ENCODE measurements around the gene ADPRH.

ADPRH gene

DNA sequence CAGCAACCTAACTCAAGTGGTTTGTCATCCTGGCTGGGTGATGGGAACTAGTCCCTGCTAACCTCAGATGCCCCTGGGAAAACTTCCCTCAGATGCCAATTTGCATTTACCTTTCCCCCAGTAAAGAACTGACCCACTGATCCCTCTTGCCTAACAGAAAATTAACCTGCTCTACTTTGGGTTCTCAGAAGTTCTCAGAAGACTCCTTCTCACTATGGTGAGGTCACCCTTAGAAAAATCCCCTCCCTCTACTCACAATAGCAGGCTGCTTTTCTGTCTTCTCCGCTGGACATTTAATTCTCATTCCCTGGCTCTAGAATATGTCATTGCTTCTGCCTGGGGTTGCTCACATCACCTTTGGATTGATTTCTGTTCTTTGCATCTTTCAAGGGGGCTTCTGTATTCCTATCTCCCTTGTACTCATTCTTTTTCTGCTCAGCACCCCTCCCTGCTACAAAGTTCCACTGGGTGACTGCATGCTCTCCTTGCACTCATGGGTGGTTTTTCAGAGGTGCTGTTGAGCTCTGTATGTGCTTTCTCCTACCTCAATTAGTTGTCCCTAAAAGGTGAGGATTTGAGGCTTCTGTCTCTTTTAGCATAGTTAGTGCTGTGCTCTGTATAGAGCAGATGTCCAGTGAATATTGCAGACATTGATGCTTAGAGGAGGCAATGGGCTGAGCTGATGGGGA lies 19.3 kb downstream of the ADPRH start:
- DNase-seq: no peak

GRCh38 chr3:119599558-119600174 lies 20.4 kb downstream of the ADPRH start:
- no peak for DNase-seq

- DNase-seq: no peak
These were observed 21.4 kb downstream of the ADPRH start for GRCh38 chr3:119600732-119601131.

- no peak for DNase-seq
These were observed 21.9 kb downstream of the ADPRH start for GRCh38 chr3:119601154-119601553.

DNA sequence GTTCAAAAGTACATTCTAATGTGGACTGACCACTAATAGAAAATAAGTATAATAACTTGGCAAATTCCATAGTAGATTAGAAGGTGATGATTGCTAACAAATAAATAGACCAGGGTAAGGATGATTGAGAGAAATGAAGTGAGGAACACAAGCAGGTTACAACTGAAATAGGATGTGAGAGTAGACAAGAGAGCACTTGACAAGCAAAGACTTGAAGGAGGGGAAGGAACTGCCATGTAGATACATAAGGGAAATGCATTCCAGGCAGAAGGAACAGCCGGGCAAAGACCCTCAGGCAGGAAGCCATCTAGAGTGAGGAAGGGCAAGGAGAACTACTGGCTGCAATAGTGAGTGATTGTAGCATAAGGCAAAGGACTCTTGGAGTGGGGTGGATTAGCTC lies 23.4 kb downstream of the ADPRH start:
- no peak for DNase-seq

DNA sequence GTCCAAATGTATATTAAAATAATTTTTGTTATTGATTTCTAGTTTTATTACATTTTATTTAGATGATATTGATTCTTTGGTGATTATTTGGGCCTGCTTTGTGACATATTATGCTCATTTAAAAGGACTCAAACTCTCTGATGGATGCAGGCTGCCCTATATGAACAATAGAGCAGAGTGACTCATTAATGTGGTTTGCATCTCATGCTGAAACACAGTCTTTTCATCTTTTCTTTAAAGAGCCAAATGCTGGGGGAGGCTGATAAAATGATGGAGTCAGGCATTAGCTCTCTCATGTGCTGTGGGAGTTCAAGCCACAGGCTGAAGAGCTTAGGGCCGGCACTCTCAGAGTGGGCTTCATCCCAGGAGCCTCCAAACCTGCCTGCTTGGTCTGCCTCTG lies 25.6 kb downstream of the ADPRH start:
- no peak for DNase-seq

DNA sequence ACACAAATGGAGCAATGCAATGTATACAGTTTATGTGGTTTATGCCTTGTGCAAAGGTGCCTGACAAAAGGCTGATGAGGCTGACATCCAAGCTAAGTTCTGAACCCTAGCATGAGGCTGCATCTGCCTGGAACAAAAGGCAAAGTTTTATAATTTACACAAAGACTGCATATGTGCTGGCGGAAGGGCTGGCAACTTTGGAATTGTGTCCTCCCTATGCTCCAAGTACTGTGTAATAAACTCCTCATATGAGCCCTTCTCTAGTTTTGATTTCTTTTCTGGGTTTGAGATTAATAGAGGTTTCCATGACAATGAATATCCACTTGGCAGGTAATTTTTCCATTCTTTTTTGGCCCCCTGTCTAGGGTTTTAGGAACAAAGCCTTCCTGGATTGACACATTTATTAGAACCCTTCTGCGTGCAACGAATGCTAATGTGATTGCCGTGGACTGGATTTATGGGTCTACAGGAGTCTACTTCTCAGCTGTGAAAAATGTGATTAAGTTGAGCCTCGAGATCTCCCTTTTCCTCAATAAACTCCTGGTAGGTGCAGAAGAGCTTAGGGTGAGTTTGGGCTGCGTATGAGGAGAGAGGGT lies 29.2 kb downstream of the ADPRH start:
- DNase-seq: no peak

- no peak for DNase-seq
These were observed 30.0 kb downstream of the ADPRH start for GRCh38 chr3:119609301-119609700.

DNA sequence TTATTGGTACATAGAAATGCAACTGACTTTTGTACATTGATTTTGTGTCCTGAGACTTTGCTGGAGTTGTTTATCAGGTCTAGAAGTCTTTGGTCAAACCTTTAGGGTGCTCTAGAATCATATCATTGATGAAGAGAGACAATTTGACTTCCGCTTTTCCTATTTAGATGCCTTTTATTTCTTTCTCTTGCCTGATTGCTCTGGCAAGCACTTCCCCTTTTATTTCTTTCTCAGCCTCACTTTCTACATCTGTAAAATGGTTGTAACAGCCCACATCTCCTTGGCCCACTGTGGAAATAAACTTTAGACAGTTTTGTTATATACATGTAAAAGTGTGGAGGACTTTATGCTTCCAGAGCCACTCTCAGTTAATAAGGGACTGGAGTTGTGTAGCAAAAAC lies 32.4 kb downstream of the ADPRH start:
- no peak for DNase-seq

- no peak for DNase-seq
These were observed 33.9 kb downstream of the ADPRH start for GRCh38 chr3:119613201-119613600.

GRCh38 chr3:119613872-119614271 lies 34.6 kb downstream of the ADPRH start:
- no peak for DNase-seq

DNA sequence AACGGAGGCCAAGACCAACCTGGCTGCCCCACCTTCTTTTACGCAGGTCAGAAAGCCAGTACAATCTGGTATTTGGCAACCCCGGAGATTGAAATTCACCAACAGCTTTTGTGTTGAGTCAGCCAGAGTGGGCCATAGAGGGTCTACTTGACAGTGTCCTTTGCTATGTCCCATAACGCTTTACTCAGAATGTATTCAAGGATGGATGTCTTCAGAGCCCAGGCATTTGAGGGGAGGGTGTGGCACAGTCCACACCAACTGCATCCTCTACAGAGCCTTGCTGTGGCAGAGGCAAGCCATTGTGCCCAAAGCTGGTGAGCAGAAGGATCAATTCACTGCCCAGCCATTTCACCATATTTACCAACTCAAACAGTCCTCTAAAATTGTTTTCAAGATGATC lies 36.8 kb downstream of the ADPRH start:
- DNase-seq: no peak

- no peak for DNase-seq
These were observed 39.8 kb downstream of the ADPRH start for GRCh38 chr3:119619094-119619493.

GRCh38 chr3:119620899-119621298 lies 41.6 kb downstream of the ADPRH start:
- DNase-seq: no peak

GRCh38 chr3:119624002-119624720 lies 44.9 kb downstream of the ADPRH start:
- DNase-seq: no peak

DNA sequence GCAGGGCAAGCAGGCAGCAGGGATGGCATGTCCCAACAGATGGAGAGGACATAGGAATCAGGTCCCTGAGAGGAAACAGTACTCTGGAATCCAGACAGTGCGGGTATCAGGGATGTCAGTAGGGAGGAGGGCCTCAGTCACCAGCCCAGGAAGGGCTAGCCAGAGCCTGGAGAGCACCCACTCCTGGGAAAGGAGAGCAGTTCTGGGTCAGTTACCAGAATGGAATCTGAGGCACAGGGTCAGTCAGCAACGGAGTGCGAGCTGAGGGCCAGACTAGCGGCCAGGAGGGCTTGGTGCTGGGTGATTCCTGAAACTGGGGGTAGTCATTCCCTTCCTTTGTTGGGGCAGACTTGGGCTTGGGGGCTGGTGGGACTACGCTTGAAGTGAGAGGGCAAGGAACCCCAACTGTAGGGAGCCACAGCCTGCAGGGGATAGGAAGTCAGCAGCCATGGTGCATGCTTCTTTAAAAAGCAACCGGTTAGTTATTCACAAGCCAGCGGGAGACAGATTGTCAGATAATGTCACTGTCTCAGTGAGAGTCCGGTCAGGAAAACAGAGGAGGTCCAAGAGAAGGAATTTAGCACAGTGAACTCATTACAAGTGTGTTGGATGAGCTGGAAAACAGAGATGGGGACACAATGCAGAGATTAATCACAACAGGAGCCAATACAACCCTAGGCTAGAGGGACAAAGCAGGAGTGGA lies 46.3 kb downstream of the ADPRH start:
- DNase-seq: no peak

DNA sequence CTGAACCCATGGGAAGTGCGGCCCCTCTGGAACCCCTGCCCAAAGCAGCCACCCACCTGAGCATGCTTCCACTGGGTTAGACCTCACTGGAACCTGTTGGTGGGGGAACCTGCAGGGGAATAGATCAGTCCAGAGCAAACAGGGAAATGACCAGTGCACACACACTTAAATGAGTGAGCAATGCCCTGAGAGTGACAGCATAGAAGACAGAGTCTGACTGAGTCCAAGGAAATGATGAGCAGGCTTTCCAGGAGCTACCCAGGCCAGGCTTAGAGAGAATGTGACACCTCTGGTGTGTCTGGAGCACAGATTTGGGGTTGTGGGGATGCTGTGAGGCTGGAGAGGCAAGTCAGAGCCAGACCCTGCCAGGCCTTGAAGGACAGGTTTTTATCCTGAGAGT lies 46.9 kb downstream of the ADPRH start:
- no peak for DNase-seq

- DNase-seq: no peak
These were observed 48.2 kb downstream of the ADPRH start for GRCh38 chr3:119627461-119627860.

DNA sequence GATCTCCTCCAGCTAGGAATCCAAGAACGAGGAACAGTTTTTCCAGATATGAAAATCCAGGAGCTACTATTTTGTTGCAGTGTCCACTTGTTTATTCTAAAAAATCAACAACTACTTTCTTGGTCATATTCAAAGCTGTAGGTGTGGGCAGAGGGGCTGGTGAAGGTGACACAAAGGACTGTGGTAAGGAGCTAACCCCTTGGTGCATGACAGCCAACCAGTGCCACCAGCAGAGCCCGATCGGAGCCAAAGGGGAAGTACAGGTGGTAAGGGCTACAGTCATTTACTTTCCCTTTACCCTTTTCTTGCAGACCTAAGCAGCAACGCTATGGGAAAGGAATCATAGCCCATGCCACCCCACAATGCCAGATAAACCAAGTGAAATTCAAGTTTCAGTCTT lies 49.1 kb downstream of the ADPRH start:
- no peak for DNase-seq

DNA sequence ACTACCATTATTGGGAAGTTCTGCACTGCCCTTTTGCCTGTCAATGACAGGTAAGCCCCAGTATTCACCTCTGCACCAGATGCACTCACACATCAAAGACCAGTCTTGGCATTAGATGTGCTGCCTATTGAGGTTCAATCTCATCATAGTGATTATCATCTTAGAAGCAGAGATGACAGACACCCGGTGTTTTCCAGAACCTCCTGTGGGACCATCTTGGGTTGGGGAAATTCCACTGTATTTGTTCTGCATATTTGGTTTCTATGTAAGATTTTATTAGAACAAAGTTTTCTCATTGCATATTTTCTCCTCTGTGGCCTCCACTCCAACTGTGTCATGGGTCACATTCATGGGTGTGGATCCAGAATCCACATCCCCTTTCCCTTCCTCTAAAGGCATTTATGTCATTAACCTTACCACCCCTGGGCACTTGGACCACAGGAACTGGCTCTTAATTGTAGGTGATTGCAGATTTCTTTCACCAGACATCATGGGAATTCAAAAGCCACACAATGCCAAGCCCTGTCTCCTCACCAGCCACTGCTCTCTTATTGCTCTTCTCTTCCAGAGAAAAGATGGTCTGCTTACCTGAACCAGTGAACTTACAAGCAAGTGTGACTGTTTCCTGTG lies 49.6 kb downstream of the ADPRH start:
- no peak for DNase-seq

GRCh38 chr3:119630128-119630879 lies 51.0 kb downstream of the ADPRH start:
- no peak for DNase-seq

DNA sequence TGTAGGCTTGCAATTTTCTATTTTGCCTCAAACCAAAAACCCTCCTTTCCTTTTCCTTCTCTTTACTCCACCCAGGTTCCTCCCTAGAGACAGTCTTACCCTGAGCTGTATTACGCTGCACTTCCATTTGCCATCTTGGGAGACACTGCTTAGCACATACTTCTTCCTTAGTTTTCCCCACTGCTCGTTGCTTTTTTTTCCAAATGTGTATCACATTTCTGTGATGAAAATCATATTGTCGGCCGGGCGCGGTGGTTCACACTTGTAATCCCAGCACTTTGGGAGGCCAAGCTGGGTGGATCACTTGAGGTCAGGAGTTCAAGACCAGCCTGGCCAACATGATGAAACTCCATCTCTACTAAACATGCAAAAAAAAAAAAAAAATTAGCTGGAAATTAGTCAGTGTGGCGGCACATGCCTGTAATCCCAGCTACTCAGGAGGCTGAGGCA lies 51.6 kb downstream of the ADPRH start:
- no peak for DNase-seq
